ENCODE results near the gene SLC37A2. TPM values are rescaled to one million over a fixed set of nuclear protein-coding genes. Genes with fewer than 3 reads are reported as not detected.
A peak's percentile ranks its signal among the peaks of the same experiment; 100 is the strongest.
"Not testable (repeated sequence)": the region's sequence is repeated elsewhere in the genome, so short reads cannot be mapped to it uniquely, and the experiment has no call there.

SLC37A2 gene
- total RNA-seq, 6 experiments from 2014 or later = 1.7 to 4.5 (median 3.7) TPM

- H3K36me3 Mint-ChIP-seq (ENCODE audit: low read depth) = peaks cover 32% of the 10 kb centered on the region
- H3K4me3 Mint-ChIP-seq = no peak overlapping the region
- no peaks in the 10 kb centered on the region for H3K27me3 Mint-ChIP-seq (ENCODE audit: insufficient read depth)
- peak overlapping the region; percentile 72 for H3K27ac Mint-ChIP-seq
- DNase-seq = peak; percentile 90
- TF ChIP-seq, protein P1, sequence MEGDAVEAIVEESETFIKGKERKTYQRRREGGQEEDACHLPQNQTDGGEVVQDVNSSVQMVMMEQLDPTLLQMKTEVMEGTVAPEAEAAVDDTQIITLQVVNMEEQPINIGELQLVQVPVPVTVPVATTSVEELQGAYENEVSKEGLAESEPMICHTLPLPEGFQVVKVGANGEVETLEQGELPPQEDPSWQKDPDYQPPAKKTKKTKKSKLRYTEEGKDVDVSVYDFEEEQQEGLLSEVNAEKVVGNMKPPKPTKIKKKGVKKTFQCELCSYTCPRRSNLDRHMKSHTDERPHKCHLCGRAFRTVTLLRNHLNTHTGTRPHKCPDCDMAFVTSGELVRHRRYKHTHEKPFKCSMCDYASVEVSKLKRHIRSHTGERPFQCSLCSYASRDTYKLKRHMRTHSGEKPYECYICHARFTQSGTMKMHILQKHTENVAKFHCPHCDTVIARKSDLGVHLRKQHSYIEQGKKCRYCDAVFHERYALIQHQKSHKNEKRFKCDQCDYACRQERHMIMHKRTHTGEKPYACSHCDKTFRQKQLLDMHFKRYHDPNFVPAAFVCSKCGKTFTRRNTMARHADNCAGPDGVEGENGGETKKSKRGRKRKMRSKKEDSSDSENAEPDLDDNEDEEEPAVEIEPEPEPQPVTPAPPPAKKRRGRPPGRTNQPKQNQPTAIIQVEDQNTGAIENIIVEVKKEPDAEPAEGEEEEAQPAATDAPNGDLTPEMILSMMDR (IDR thresholded peaks at IDR 0.05) = no peak
- H3K9me3 Mint-ChIP-seq = peaks cover 20% of the 10 kb centered on the region
- H3K4me1 Mint-ChIP-seq (ENCODE audit: low read depth) = peaks cover 16% of the 10 kb centered on the region
These were observed 26.2 kb upstream of the SLC37A2 start for GRCh38 chr11:125036933-125037332.

- no peaks in the 10 kb centered on the region for H3K9me3 Mint-ChIP-seq
- H3K4me1 Mint-ChIP-seq (ENCODE audit: low read depth) = no peaks in the 10 kb centered on the region
- TF ChIP-seq, protein P1 (IDR thresholded peaks at IDR 0.05) = no peak
- H3K4me3 Mint-ChIP-seq = no peak overlapping the region
- H3K36me3 Mint-ChIP-seq (ENCODE audit: low read depth) = no peaks in the 10 kb centered on the region; the same call in 1 of the 2 replicates
- no peak overlapping the region for H3K27ac Mint-ChIP-seq
- no peaks in the 10 kb centered on the region for H3K27me3 Mint-ChIP-seq (ENCODE audit: insufficient read depth)
- no peak for DNase-seq
These were observed 13.8 kb upstream of the SLC37A2 start for GRCh38 chr11:125049164-125049792.

GRCh38 chr11:125052047-125052446, 11.1 kb upstream of the SLC37A2 start:
- DNase-seq = no peak
- no peak overlapping the region for H3K4me3 Mint-ChIP-seq
- no peaks in the 10 kb centered on the region for H3K9me3 Mint-ChIP-seq
- TF ChIP-seq, protein P1 (IDR thresholded peaks at IDR 0.05) = no peak
- no peaks in the 10 kb centered on the region for H3K36me3 Mint-ChIP-seq (ENCODE audit: low read depth)
- no peak overlapping the region for H3K27ac Mint-ChIP-seq
- H3K27me3 Mint-ChIP-seq (ENCODE audit: insufficient read depth) = peaks cover 2% of the 10 kb centered on the region; the same call in 1 of the 2 replicates
- H3K4me1 Mint-ChIP-seq (ENCODE audit: low read depth) = no peaks in the 10 kb centered on the region

GRCh38 chr11:125053167-125053566, 9.9 kb upstream of the SLC37A2 start:
- no peak for DNase-seq
- H3K4me3 Mint-ChIP-seq = no peak overlapping the region
- no peaks in the 10 kb centered on the region for H3K9me3 Mint-ChIP-seq
- no peaks in the 10 kb centered on the region for H3K4me1 Mint-ChIP-seq (ENCODE audit: low read depth)
- TF ChIP-seq, protein P1 (IDR thresholded peaks at IDR 0.05) = no peak
- H3K27ac Mint-ChIP-seq = no peak overlapping the region
- H3K27me3 Mint-ChIP-seq (ENCODE audit: insufficient read depth) = peaks cover 2% of the 10 kb centered on the region; the same call in 1 of the 2 replicates
- H3K36me3 Mint-ChIP-seq (ENCODE audit: low read depth) = no peaks in the 10 kb centered on the region

DNA sequence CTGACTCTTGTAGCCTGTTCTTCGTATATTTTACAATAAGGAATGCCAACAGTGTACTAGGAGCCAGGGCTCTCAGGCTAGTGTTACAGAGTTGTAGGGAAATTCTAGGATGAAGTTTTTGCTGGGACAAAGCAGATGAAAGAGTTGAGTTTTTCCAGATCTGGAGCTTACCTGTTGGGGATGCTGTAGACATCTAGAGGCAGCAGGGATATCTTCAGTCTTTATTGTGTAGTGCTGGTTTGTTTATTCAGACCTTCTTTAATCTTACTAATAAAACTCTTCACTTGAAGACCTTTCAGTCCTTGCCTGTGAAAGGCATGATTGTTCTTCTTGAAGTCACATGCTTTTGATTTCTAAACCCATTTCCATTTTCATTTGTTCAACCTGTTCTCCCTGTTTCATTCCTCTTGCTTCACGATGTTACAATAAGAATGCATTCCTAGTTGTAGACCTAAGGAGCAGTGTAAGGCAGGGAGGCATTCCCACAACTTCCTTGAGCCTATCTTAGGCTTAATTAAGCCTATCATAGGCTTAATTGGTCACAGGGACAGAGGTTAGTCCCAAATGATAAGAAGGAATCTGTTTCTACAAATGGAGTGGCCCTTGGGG, 7.9 kb upstream of the SLC37A2 start:
- DNase-seq = no peak
- TF ChIP-seq, protein P1 (IDR thresholded peaks at IDR 0.05) = no peak
- H3K27me3 Mint-ChIP-seq (ENCODE audit: insufficient read depth) = peaks cover 2% of the 10 kb centered on the region; the same call in 1 of the 2 replicates
- H3K36me3 Mint-ChIP-seq (ENCODE audit: low read depth) = no peaks in the 10 kb centered on the region
- no peak overlapping the region for H3K27ac Mint-ChIP-seq
- H3K4me3 Mint-ChIP-seq = no peak overlapping the region
- no peaks in the 10 kb centered on the region for H3K9me3 Mint-ChIP-seq
- H3K4me1 Mint-ChIP-seq (ENCODE audit: low read depth) = no peaks in the 10 kb centered on the region

DNA sequence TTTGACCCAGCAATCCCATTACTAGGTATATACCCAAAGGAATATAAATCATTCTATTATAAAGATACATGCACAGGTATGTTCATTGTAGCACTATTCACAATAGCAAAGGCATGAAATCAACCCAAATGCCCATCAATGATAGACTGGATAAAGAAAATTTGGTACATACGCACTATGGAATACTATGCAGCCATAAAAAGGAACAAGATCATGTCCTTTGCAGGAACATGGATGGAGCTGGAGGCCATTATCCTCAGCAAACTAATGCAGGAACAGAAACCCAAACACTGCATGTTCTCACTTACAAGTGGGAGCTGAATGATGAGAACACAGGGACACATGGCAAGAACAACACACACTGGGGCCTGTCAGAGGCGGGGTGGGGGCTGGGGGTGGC, 7.0 kb upstream of the SLC37A2 start:
- H3K36me3 Mint-ChIP-seq (ENCODE audit: low read depth); H3K9me3 Mint-ChIP-seq; H3K4me3 Mint-ChIP-seq; H3K27ac Mint-ChIP-seq; H3K27me3 Mint-ChIP-seq (ENCODE audit: insufficient read depth); DNase-seq; H3K4me1 Mint-ChIP-seq (ENCODE audit: low read depth): not testable (repeated sequence)
